ENCODE measurements around the gene CDHR3. TPM values are rescaled to one million over a fixed set of nuclear protein-coding genes. Genes with fewer than 3 reads are reported as not detected.

Gene CDHR3
- total RNA-seq, 1 experiment from 2014 or later = 3.3 TPM

GRCh38 chr7:106031300-106032035, 68.4 kb downstream of the CDHR3 start:
- H3K23me2 ChIP-seq (ENCODE audit: insufficient read length, low read depth, low read length, poor library complexity, severe bottlenecking) = no peaks in the 10 kb centered on the region
- H3K4me1 ChIP-seq (ENCODE audit: insufficient read depth, low read length) = peaks cover 8% of the 10 kb centered on the region; the same call in 1 of the 2 replicates
- no peak overlapping the region for H4K8ac ChIP-seq (replicated peaks; ENCODE audit: insufficient read length, low read depth, low read length)
- no peak overlapping the region for H4K5ac ChIP-seq (ENCODE audit: insufficient read length, low read depth, low read length)
- H3K4ac ChIP-seq (ENCODE audit: low read depth, low read length) = no peak overlapping the region
- no peaks in the 10 kb centered on the region for H3K27me3 ChIP-seq (ENCODE audit: insufficient read depth, low read length)
- no peak overlapping the region for H2AK5ac ChIP-seq (ENCODE audit: insufficient read length, low read length)
- H2BK20ac ChIP-seq (ENCODE audit: low read depth, low read length, poor library complexity, severe bottlenecking) = no peak overlapping the region
- no peak overlapping the region for H3K23ac ChIP-seq (ENCODE audit: insufficient read length, low read depth, low read length)
- no peaks in the 10 kb centered on the region for H3K79me2 ChIP-seq (ENCODE audit: insufficient read depth, low read length)
- no peak overlapping the region for H3K14ac ChIP-seq (ENCODE audit: insufficient read depth, low read length)
- H4K20me1 ChIP-seq (ENCODE audit: control insufficient read depth, insufficient read depth, insufficient read length) = no peaks in the 10 kb centered on the region
- no peak overlapping the region for H2BK12ac ChIP-seq (ENCODE audit: insufficient read length, low read depth, low read length)
- H4K91ac ChIP-seq (ENCODE audit: insufficient read length, low read depth, low read length) = no peak overlapping the region
- WGBS (ENCODE audit: extremely low coverage, insufficient read length, low lambda C conversion rate) = no CpG with 5 or more reads among the region's 10 CpGs
- H3K9me3 Mint-ChIP-seq = no peaks in the 10 kb centered on the region
- H3K9ac ChIP-seq (ENCODE audit: extremely low read depth, insufficient read length, low read length) = no peak overlapping the region
- H3K4me2 ChIP-seq (ENCODE audit: insufficient read depth, insufficient read length, low read length) = peak overlapping the region; percentile 6
- no peak for TF ChIP-seq CTCF (conservative IDR thresholded peaks at IDR 0.05)
- no peak overlapping the region for H3K27ac ChIP-seq (ENCODE audit: insufficient read length, low read depth, low read length)
- H3K56ac ChIP-seq (ENCODE audit: insufficient read length, low read depth, low read length) = no peak overlapping the region
- H3K79me1 ChIP-seq (ENCODE audit: insufficient read depth, low read depth, low read length, poor library complexity, severe bottlenecking) = no peaks in the 10 kb centered on the region
- H2BK5ac ChIP-seq (ENCODE audit: insufficient read length, low read length) = no peak overlapping the region
- H3K36me3 Mint-ChIP-seq (ENCODE audit: insufficient read depth in 1 of 3, low read depth in 3 of 3) = no peaks in the 10 kb centered on the region
- H3T11ph ChIP-seq (ENCODE audit: low read length) = no peak overlapping the region
- no peak overlapping the region for H3K18ac ChIP-seq (ENCODE audit: insufficient read length, low read depth, low read length)
- H3K4me1 Mint-ChIP-seq = peaks cover 27 to 29% of the 10 kb centered on the region in 2 experiments
- no peak overlapping the region for H2BK15ac ChIP-seq (ENCODE audit: low read depth, low read length)
- H3K9me3 ChIP-seq (ENCODE audit: control insufficient read depth, low read depth, low read length) = no peaks in the 10 kb centered on the region
- peaks cover 8% of the 10 kb centered on the region for H3K27me3 Mint-ChIP-seq (ENCODE audit: low read depth)
- DNase-seq = no peak
- no peak overlapping the region for H2AFZ ChIP-seq (ENCODE audit: low read length)
- no peak overlapping the region for H2BK120ac ChIP-seq (ENCODE audit: low read depth, low read length, poor library complexity, severe bottlenecking)
- no peak overlapping the region for H3K4me3 Mint-ChIP-seq
- peak overlapping the region; percentile 21 to 57 (median 30); a peak in 4 of 7 replicates for H3K27ac Mint-ChIP-seq

All from H9 (cell line).